Body of pancreas (tissue), 4 donors: Measurements from ENCODE around the gene ADAM33. TPM values are rescaled to one million over a fixed set of nuclear protein-coding genes. Genes with fewer than 3 reads are reported as not detected.

Experiments used
- ATAC-seq: fragments of 150-250 bp; one replicate; pipeline ENCODE4 v1.9.1; 2016
- DNase-seq, 4 donors: peaks; one replicate each; pipeline ENCODE4 v3.0.0-alpha.2; 2019
- H3K27ac ChIP-seq, 4 donors: fragments of 200-600 bp; sonication (generic); 1 replicate in 3 of 4; 2 replicates in 1 of 4; pipeline versions ENCODE4 v1.5.1 to v1.6.1; 2016 to 2019; ENCODE audit warnings: mild to moderate bottlenecking in 1 of 4, mixed read lengths in 1 of 4, moderate library complexity in 1 of 4
- H3K27me3 ChIP-seq, 2 donors: fragments of 200-600 bp; sonication (generic); one replicate each; pipeline ENCODE4 v1.6.0; 2016; ENCODE audit warnings: mild to moderate bottlenecking in 1 of 2
- H3K36me3 ChIP-seq, 2 donors: fragments of 200-600 bp; sonication (generic); replicated peaks in 1 of 2; 2 replicates each; pipeline ENCODE4 v1.5.1; 2016; ENCODE audit warnings: low read depth in 2 of 2; ENCODE audit not compliant: insufficient read depth in 1 of 2
- H3K4me1 ChIP-seq: fragments of 200-600 bp; sonication (generic); one replicate; pipeline ENCODE4 v1.6.0; 2016
- H3K4me3 ChIP-seq, 2 donors: fragments of 200-600 bp; sonication (generic); 1 replicate in 1 of 2; 2 replicates in 1 of 2; pipeline ENCODE4 v1.5.1; 2016 to 2019
- H3K9me3 ChIP-seq, 3 donors: fragments of 200-600 bp; sonication (generic); 1 replicate in 2 of 3; 2 replicates in 1 of 3; pipeline ENCODE4 v1.5.1; 2016
- POLR2A ChIP-seq, 3 donors: fragments of 450-650 bp; IDR thresholded peaks; one replicate each; pipeline ENCODE4 v1.6.1; 2016; ENCODE audit warnings: antibody characterized with exemption in 3 of 3, mild to moderate bottlenecking in 2 of 3
- WGBS, 2 donors: methylation state at CpG; one replicate each; pipeline ENCODE4 v1.1.5; 2017; 5-methylcytosine and 5-hydroxymethylcytosine counted together
- intact Hi-C: fragments of 100-400 bp; cut with DNase I; formaldehyde crosslinking; loops from one replicate; pipeline ENCODE4 v1.15.1; 2023
- total RNA-seq, 2 donors: library from RNA; depleted of rRNA; stranded (reverse); fragments of >200 nt; gene quantifications; one replicate each; pipeline ENCODE4 v1.1.0, GENCODE V29; 2016
- TF ChIP-seq, protein P1 (sequence below), 7 experiments: fragments of 450-650 bp in 4 of 7; fragments of 200-600 bp in 3 of 7; sonication (generic) in 3 of 7; IDR thresholded peaks; one replicate each; pipeline ENCODE4 v1.5.1; 2016 to 2019; ENCODE audit warnings: antibody characterized with exemption in 7 of 7

Gene ADAM33
- total RNA-seq, 2 donors from 2014 or later = 11.2 to 29.0 TPM

DNA sequence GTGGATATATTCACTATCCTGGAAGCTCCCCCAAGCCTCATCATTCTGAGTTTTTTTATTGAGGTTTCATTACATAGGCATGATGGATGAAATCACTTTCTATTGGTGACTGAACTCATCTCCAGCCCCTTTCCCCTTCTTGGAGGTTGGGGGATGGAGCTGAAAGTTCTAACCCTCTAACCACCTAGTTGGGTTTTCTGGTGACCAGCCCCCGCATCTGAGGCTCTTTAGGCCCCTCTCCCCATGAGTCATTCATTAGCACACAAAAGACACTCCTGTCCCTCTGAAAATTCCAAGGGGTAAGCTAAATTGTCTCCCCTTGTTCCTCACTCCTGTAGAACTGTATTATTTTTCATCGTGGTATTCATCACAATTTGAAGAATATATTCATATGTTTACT, 51.9 kb downstream of the ADAM33 start:
- Histone ChIP-seq H3K9me3 (no peaks in the 10 kb centered on the region), H3K27me3 (no peaks in the 10 kb centered on the region), H3K4me3 (no peak overlapping the region), H3K4me1 (peaks cover 27% of the 10 kb centered on the region), H3K36me3 (no peaks in the 10 kb centered on the region), H3K27ac (no peak overlapping the region)
- 73 to 87% methylated on average over 2 of the region's 2 CpGs for WGBS, 2 donors
- ATAC-seq (no peak), DNase-seq (no peak)
- intact Hi-C loops = no loop called here
- TF ChIP-seq POLR2A (IDR thresholded peaks at IDR 0.05) = no peak
- TF ChIP-seq, protein P1, sequence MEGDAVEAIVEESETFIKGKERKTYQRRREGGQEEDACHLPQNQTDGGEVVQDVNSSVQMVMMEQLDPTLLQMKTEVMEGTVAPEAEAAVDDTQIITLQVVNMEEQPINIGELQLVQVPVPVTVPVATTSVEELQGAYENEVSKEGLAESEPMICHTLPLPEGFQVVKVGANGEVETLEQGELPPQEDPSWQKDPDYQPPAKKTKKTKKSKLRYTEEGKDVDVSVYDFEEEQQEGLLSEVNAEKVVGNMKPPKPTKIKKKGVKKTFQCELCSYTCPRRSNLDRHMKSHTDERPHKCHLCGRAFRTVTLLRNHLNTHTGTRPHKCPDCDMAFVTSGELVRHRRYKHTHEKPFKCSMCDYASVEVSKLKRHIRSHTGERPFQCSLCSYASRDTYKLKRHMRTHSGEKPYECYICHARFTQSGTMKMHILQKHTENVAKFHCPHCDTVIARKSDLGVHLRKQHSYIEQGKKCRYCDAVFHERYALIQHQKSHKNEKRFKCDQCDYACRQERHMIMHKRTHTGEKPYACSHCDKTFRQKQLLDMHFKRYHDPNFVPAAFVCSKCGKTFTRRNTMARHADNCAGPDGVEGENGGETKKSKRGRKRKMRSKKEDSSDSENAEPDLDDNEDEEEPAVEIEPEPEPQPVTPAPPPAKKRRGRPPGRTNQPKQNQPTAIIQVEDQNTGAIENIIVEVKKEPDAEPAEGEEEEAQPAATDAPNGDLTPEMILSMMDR (IDR thresholded peaks at IDR 0.05) = no peak

DNA sequence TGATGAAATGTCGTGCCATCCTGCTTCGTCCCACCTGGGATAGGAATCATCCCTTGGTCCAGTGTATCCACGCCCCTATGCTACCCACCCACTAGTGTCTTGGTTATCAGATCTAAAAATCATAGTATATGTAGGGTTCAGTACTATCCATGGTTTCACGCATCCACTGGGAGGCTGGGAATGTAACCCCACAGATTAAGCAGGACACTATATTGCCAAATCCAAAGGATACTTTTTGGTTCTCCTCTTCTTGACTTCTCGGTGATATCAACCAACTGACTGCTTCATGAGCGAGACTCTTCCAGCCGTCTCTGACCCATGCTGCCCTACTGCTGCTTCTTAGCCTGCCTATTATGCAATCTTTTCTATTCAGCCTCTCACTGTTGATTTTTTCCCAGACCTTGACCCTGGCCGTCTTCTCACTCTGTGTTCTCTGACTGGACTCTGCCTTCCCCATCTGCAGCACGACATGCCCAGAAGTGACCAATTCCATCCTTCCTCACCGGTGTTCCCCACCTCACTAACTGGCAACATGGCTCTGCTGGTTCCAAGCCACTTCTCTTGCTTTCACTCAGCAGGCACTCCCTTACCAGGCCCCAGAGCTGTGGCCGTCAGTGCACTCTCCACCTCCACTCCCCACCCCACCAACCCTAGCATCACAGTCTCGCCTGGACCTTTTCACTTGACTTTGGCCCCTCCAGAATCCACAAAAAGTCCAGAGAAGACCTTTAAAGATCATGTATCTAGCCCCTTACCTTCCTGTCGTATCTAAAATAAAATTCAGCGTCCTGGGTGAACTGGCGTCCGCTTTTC, 53.1 kb downstream of the ADAM33 start:
- no peak for ATAC-seq
- 86 to 92% methylated on average over 16 of the region's 16 CpGs for WGBS, 2 donors

DNA sequence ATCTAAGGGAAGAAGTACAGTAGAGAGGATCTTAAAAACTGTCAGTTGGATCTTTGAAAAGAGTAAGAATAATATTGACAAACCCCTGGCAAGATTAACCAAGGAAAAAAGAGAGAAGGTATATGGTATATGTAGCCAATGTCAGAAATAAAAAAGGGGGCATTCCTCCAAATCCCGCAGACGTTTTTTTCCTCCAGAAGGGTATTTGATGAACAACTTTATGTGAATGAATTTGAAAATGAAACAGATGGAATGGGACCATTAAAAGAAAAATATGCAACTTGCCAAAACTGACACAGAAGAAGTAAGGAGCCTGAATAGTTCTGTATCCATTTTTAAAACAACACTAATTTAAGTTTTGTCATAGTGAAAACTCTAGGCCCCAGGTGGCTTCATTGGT, 54.3 kb downstream of the ADAM33 start:
- no peaks in the 10 kb centered on the region for H3K9me3 ChIP-seq
- H3K27ac ChIP-seq = no peak overlapping the region
- DNase-seq = no peak
- ATAC-seq = no peak
- 82 to 88% methylated on average over 2 of the region's 2 CpGs for WGBS, 2 donors
- intact Hi-C loops = no loop called here
- TF ChIP-seq POLR2A (IDR thresholded peaks at IDR 0.05) = no peak
- TF ChIP-seq, protein P1 (IDR thresholded peaks at IDR 0.05) = no peak
- no peak overlapping the region for H3K4me3 ChIP-seq
- H3K36me3 ChIP-seq = peaks cover 0 to 2% of the 10 kb centered on the region in 2 donors
- H3K4me1 ChIP-seq = peaks cover 10% of the 10 kb centered on the region
- no peaks in the 10 kb centered on the region for H3K27me3 ChIP-seq

More for the DNA sequence above, 53.1 kb downstream of the ADAM33 start:
- Histone ChIP-seq H3K4me1 (peaks cover 19% of the 10 kb centered on the region), H3K27ac (no peak overlapping the region), H3K36me3 (peaks cover 0 to 2% of the 10 kb centered on the region in 2 donors), H3K9me3 (no peaks in the 10 kb centered on the region), H3K4me3 (no peak overlapping the region), H3K27me3 (no peaks in the 10 kb centered on the region)
- intact Hi-C loops = no loop called here
- no peak for DNase-seq
- TF ChIP-seq POLR2A (IDR thresholded peaks at IDR 0.05) = no peak
- TF ChIP-seq, protein P1 (IDR thresholded peaks at IDR 0.05) = no peak

DNA sequence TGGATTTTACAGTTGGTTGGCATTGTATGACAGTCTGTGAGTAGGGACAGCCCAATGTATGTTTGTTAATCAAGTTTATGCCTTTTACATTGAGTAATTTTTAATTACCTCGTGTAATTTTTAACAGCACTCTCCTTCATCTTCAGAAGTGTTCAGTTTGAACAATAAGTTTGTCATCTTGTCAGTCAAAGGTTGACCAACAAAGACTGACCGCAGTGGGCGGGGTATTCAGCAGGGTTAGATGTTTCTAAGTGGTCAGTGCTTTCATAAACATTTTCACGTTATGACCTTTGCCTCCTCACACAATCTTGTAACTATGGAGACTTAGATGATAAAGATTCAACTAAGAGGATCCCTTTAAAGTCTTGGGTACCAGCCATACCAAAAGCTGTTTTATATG, 59.4 kb downstream of the ADAM33 start:
- no peaks in the 10 kb centered on the region for H3K9me3 ChIP-seq
- no peaks in the 10 kb centered on the region for H3K4me1 ChIP-seq
- peaks cover 0 to 2% of the 10 kb centered on the region in 2 donors for H3K36me3 ChIP-seq
- no peak for TF ChIP-seq POLR2A (IDR thresholded peaks at IDR 0.05)
- TF ChIP-seq, protein P1 (IDR thresholded peaks at IDR 0.05) = no peak
- ATAC-seq = no peak
- intact Hi-C loops = no loop called here
- H3K4me3 ChIP-seq = no peak overlapping the region
- DNase-seq = no peak
- no peak overlapping the region for H3K27ac ChIP-seq
- 72 to 79% methylated on average over 4 of the region's 4 CpGs for WGBS, 2 donors
- H3K27me3 ChIP-seq = no peaks in the 10 kb centered on the region

DNA sequence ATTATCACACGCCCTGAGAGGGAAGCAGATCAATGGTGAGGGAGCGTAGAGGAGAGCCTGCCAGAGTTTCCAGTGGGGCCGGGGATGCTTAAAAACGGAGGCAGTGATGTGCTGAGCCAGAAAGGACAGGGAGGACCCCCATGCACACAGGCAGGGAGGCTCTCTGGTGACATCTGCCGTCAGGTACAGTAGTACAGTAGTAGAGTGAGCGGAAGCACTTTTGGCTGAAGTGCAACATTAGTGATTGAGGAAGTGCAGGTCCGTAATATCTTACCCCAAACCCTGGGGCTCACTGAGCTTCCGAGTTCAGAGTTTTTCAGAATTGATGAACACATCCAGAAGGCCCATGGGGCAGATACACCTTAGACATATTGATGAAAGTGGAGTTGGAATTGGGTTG, 60.7 kb downstream of the ADAM33 start:
- H3K4me1 ChIP-seq = no peaks in the 10 kb centered on the region
- ATAC-seq = no peak
- no peaks in the 10 kb centered on the region for H3K9me3 ChIP-seq
- H3K4me3 ChIP-seq = no peak overlapping the region
- H3K27ac ChIP-seq = no peak overlapping the region
- intact Hi-C loops = no loop called here
- H3K27me3 ChIP-seq = no peaks in the 10 kb centered on the region
- 92 to 94% methylated on average over 8 of the region's 8 CpGs for WGBS, 2 donors
- TF ChIP-seq POLR2A (IDR thresholded peaks at IDR 0.05) = no peak
- TF ChIP-seq, protein P1 (IDR thresholded peaks at IDR 0.05) = no peak
- no peak for DNase-seq
- peaks cover 0 to 2% of the 10 kb centered on the region in 2 donors for H3K36me3 ChIP-seq
